Loucy (cell line): Measurements from ENCODE around the gene SEMA5A.

Experiments
- H2AFZ ChIP-seq: fragments of 200-600 bp; sonication (generic); 2 replicates; pipeline ENCODE4 v1.6.0; 2016; ENCODE audit warnings: antibody characterized with exemption, mild to moderate bottlenecking, low read length, moderate library complexity
- H3F3A ChIP-seq: fragments of 200-600 bp; 2 replicates; pipeline ENCODE4 v1.6.0; 2016; ENCODE audit warnings: antibody characterized with exemption, low read depth, mild to moderate bottlenecking
- H3K27me3 ChIP-seq: fragments of 200-600 bp; sonication (generic); 2 replicates; pipeline ENCODE4 v1.6.1; 2014; ENCODE audit warnings: low read length, mild to moderate bottlenecking; ENCODE audit not compliant: insufficient read depth, poor library complexity, severe bottlenecking
- H3K36me3 ChIP-seq: fragments of 200-600 bp; sonication (generic); 2 replicates; pipeline ENCODE4 v1.6.1; 2016; ENCODE audit warnings: low read length; ENCODE audit not compliant: insufficient read depth
- H3K4me1 ChIP-seq: fragments of 200-600 bp; sonication (generic); 2 replicates; pipeline ENCODE4 v1.5.1; 2014; ENCODE audit warnings: low read length, mild to moderate bottlenecking; ENCODE audit not compliant: insufficient read depth, poor library complexity, severe bottlenecking
- H3K4me2 ChIP-seq: fragments of 200-600 bp; sonication (generic); 2 replicates; pipeline ENCODE4 v1.6.0; 2014; ENCODE audit warnings: antibody characterized with exemption, low read length, low read depth, mild to moderate bottlenecking; ENCODE audit not compliant: poor library complexity, severe bottlenecking
- H3K4me3 ChIP-seq: fragments of 200-600 bp; sonication (generic); 2 replicates; pipeline ENCODE4 v1.5.1; 2014; ENCODE audit warnings: low read length, mild to moderate bottlenecking, mixed read lengths; ENCODE audit not compliant: poor library complexity, severe bottlenecking
- H3K79me2 ChIP-seq: fragments of 200-600 bp; sonication (generic); 2 replicates; pipeline ENCODE4 v1.6.1; 2014; ENCODE audit warnings: low read length; ENCODE audit not compliant: insufficient read depth
- H3K9ac ChIP-seq: fragments of 200-600 bp; sonication (generic); 2 replicates; pipeline ENCODE4 v1.6.0; 2014; ENCODE audit warnings: mild to moderate bottlenecking, low read depth, low read length, moderate library complexity; ENCODE audit not compliant: poor library complexity, severe bottlenecking
- H3K9me2 ChIP-seq: fragments of 200-600 bp; sonication (generic); replicated peaks from 2 replicates; pipeline ENCODE4 v1.6.1; 2016; ENCODE audit warnings: low read depth, low read length, mixed read lengths
- H3K9me3 ChIP-seq: fragments of 200-600 bp; sonication (generic); 2 replicates; pipeline ENCODE4 v1.6.1; 2014; ENCODE audit warnings: mild to moderate bottlenecking, antibody characterized with exemption, low read length, low read depth; ENCODE audit not compliant: insufficient read depth
- H4K20me1 ChIP-seq: fragments of 200-600 bp; sonication (generic); 2 replicates; pipeline ENCODE4 v1.6.0; 2014; ENCODE audit warnings: antibody characterized with exemption, low read length, mild to moderate bottlenecking; ENCODE audit not compliant: insufficient read depth, poor library complexity, severe bottlenecking
- EZH2phosphoT487 ChIP-seq: fragments of 200-600 bp; IDR thresholded peaks from 2 replicates; pipeline ENCODE4 v1.6.1; 2018; ENCODE audit warnings: antibody characterized with exemption, mild to moderate bottlenecking, moderate library complexity, borderline replicate concordance
- TF ChIP-seq, protein P1 (sequence below): fragments of 200-600 bp; sonication (generic); conservative IDR thresholded peaks from 2 replicates; pipeline ENCODE4 v1.5.1; 2014; ENCODE audit warnings: mild to moderate bottlenecking, antibody characterized with exemption, low read length

SEMA5A gene

DNA sequence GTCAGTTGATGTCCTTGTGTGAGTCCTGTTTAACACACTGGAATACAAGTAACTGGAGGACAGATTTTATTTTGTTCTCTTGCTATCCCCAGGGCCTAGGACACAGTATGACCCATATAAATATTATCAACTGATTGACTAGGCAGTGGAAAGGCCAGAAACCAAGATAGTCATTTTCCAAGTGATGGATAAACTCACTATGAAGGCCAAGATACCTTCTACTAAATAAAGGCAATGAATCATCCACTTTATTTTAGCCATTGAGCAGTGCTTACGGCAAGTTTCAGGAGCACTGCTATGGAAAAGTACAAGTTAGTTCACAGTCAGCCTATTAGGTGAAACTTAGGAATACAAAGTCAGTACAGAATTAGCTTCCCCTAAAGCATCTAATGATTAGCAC lies 153.2 kb downstream of the SEMA5A start:
- Histone ChIP-seq H2AFZ (no peak overlapping the region), H3K36me3 (no peaks in the 10 kb centered on the region), H3F3A (no peaks in the 10 kb centered on the region), H3K27me3 (no peaks in the 10 kb centered on the region), H3K9me2 (no peaks in the 10 kb centered on the region), H4K20me1 (no peaks in the 10 kb centered on the region), H3K4me3 (no peak overlapping the region), H3K9ac (no peak overlapping the region), H3K4me2 (no peak overlapping the region), H3K9me3 (no peaks in the 10 kb centered on the region), H3K79me2 (no peaks in the 10 kb centered on the region), H3K4me1 (peaks cover 3% of the 10 kb centered on the region)
- TF ChIP-seq, protein P1, sequence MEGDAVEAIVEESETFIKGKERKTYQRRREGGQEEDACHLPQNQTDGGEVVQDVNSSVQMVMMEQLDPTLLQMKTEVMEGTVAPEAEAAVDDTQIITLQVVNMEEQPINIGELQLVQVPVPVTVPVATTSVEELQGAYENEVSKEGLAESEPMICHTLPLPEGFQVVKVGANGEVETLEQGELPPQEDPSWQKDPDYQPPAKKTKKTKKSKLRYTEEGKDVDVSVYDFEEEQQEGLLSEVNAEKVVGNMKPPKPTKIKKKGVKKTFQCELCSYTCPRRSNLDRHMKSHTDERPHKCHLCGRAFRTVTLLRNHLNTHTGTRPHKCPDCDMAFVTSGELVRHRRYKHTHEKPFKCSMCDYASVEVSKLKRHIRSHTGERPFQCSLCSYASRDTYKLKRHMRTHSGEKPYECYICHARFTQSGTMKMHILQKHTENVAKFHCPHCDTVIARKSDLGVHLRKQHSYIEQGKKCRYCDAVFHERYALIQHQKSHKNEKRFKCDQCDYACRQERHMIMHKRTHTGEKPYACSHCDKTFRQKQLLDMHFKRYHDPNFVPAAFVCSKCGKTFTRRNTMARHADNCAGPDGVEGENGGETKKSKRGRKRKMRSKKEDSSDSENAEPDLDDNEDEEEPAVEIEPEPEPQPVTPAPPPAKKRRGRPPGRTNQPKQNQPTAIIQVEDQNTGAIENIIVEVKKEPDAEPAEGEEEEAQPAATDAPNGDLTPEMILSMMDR, result no peak
- TF ChIP-seq EZH2phosphoT487, result no peak

DNA sequence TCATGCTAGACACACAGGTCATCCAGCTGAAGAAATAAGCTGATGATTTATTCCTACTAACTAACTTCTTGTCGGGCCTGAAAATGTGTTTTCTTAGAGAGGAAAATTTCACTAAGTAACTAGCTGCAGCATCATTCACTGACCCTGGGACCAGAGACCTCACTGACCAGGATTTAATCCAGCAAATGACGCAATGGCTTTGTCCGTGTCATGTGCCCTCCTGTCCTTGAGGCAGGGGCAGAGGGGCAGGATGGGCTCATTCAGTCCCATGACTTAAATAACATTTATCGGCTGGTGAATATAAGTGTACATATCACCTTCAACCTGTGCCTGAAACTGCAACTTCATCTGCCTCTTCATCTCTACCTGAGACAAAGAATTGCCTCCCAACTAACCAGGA lies 154.8 kb downstream of the SEMA5A start:
- H3K9me3 ChIP-seq, result no peaks in the 10 kb centered on the region
- no peak overlapping the region for H3K9ac ChIP-seq
- TF ChIP-seq, protein P1, result no peak
- no peak for TF ChIP-seq EZH2phosphoT487
- no peaks in the 10 kb centered on the region for H4K20me1 ChIP-seq
- H3K4me2 ChIP-seq, result no peak overlapping the region
- H3K9me2 ChIP-seq, result no peaks in the 10 kb centered on the region
- H3K27me3 ChIP-seq, result no peaks in the 10 kb centered on the region
- H2AFZ ChIP-seq, result no peak overlapping the region
- H3K36me3 ChIP-seq, result no peaks in the 10 kb centered on the region
- H3K4me1 ChIP-seq, result peaks cover 3% of the 10 kb centered on the region
- H3F3A ChIP-seq, result no peaks in the 10 kb centered on the region
- H3K4me3 ChIP-seq, result no peak overlapping the region
- H3K79me2 ChIP-seq, result no peaks in the 10 kb centered on the region

DNA sequence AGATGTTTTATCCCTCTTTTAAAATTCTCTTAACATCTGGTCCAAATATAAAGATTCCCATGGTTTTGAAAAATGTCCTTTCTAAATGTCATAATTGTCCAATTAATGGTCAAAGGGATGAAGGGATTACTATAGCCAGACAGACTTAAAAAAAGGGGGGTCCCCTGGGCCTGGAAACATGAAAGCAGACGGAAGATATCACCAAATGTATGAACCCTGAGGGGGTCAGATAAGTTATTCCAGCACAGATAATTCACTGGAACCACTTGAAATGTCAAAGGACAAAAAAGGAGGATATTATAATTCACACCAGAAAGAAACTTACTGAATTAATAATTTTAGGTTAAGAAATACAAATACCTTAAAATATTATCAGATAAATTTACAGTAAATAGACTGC lies 155.8 kb downstream of the SEMA5A start:
- Histone ChIP-seq H3K4me3 (no peak overlapping the region), H3K4me1 (peaks cover 3% of the 10 kb centered on the region), H3K9ac (no peak overlapping the region), H3K27me3 (no peaks in the 10 kb centered on the region), H3F3A (no peaks in the 10 kb centered on the region), H3K36me3 (no peaks in the 10 kb centered on the region), H3K9me3 (no peaks in the 10 kb centered on the region), H4K20me1 (no peaks in the 10 kb centered on the region), H2AFZ (no peak overlapping the region), H3K4me2 (no peak overlapping the region), H3K9me2 (no peaks in the 10 kb centered on the region), H3K79me2 (no peaks in the 10 kb centered on the region)
- TF ChIP-seq, protein P1, result no peak
- no peak for TF ChIP-seq EZH2phosphoT487
